Retina (tissue), 1 donor: ENCODE measurements around the gene AHNAK2.

ENCODE experiments used
- DNase-seq: peaks from one replicate; pipeline ENCODE4 v3.0.0-alpha.2; 2016

AHNAK2 gene

DNA sequence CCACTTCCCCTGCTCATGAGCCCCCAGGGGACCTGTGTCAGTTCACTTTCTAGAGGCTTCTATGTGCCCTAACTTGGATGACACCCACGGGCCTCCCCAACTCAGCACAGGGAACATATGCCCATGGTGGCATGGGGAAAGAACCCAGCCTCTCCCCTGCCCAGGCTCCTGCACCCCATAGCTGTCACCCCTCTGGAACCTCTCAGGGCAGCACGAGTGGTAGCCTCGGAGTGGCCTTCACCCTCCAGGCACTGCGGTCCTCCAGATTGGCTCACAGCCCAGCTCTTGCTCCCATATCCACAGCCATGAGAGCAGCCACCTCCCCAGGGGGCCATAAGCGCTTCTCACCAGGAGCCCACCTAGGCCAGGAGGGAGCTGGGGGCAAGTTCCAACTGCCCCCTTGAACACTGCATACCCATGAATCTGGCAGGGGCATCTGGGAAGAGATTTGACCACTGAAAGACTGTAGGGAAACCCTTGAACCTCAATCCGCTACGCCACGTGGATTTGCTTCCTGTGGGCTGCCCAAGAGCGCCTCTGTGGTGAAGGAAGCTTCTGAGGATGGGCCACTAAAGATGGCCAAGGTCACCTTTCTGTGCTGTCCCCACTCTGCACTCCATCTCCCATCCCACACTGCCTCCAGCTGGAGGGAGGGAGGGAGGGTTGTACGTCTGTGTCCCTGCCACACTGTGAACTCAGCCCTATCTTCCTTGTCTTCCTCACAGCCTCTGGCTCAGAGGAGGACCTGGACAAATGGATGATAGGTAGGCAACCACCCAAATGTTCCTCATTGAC is 41.6 kb downstream of the AHNAK2 start:
- no peak for DNase-seq

DNA sequence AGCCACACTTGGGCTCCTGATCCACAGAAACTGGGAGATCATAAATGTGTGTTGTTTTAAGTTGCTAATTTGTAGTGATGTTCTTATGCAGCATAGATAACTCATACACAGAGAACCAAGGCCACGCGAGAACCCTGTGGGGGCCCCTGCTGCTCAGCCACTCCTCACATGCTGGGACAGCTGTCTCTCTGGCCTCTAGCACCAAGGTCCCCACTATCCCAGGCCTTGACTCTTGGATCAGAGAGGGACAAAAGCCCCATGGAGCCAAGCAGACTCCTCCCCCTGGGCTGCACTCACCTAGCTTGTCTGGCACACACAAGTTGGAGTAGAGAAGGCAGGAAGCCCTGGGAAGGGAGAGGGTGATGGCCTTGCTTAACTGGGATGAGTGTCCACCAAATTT is 42.2 kb downstream of the AHNAK2 start:
- no peak for DNase-seq

DNA sequence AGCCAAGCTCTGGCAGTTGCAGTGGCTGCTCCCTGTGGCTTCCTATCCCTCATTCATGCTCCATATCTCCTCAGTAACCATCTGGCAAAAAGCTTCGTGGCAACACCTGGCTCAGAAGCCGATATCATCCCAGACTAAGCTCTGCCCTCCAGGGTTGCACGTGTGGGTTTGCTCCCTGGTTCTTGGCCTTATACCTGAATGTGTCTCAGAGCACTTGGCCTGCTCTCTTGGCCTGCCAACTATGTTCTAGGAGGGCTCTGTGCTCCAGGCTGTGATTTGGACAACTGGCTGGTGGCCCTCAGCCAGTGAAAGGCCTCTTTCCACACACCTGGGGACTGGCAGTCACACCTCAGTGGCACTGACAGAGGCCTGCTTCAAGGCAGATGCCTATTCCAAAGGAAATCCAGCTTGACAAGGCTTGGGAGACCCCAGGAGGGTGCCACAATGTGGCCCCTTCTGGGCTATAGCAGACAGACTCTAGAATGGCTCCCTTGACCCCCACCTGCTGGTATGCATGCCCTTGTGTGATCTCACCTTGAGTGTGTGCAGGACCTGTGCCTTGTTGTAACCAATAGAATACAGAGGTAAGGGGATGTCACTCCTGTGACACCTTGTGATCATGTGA is 43.0 kb downstream of the AHNAK2 start:
- DNase-seq, result no peak

DNA sequence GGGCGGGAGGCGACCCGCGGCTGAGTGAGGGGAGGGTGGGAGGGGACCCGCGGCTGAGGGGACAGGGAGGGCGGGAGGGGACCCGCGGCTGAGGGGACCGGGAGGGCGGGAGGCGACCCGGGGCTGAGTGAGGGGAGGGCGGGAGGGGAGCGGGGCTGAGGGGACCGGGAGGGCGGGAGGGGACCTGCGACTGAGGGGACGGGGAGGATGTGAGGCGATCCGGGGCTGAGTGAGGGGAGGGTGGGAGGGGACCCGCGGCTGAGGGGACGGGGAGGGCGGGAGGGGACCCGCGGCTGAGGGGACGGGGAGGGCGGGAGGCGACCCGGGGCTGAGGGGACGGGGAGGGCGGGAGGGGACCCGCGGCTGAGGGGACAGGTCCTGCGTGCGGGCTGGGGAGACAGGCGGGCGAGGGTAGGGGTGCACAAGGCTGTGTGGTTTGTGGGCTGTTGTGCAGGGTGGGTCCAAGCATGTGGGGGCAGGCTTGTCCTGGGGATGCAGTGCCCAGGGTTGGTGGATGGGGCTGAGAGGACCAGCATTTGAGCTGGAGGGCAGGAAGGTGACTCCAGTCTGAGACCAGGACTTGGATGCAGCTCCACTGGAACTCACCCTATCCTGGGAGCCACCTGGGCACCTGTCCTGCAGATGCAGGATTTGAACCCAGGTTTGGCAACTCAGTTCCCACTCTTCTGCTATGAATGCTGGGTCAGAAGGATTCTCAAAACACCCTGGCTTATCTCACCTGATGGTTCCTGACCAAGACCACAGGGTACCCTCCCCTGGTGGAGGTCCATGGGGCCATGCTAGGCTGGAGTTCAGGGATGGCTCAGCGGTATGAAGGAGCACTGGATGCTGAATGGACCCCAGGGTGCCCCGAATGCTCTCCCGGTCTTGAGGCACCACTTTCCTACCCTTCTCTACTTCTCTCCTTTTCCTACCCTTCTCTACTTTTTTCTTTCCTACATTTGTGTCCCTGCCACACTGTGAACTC is 44.1 kb downstream of the AHNAK2 start:
- peak; percentile 29 for DNase-seq

DNA sequence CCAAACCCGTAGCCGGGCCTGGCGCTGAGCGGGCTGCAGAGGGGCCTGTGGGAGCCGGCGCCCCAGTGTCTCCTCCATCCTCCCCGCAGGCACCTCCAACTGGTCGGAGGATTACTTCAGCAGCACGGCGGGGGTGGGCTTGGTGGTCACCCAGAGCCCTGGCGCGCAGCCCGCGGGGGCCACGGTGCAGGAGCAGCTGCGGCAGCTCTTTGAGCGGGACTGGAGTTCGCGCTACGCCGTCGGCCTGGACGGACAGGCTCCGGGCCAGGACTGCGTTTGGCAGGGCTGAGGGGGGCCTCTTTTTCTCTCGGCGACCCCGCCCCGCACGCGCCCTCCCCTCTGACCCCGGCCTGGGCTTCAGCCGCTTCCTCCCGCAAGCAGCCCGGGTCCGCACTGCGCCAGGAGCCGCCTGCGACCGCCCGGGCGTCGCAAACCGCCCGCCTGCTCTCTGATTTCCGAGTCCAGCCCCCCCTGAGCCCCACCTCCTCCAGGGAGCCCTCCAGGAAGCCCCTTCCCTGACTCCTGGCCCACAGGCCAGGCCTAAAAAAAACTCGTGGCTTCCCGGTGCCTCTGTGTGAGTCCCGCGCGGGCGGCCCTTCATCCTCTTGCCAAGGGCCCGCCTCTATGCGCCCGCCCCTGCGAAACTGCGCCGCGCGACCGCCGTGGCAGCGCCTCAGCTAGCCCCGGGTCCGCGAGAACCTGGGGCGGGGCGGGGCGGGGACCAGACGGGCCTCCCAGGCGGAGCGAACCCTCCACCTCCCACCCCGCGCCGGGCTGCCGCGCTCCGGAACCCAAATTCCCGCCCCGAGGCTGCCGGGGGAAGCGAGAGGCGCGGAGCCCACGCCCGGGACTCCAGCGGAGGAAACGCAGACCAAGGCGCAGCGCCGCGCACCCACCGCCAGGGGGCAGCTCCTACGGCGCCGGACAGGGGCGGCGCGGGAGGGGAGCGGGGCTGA is 45.2 kb downstream of the AHNAK2 start:
- peak; percentile 90 for DNase-seq

DNA sequence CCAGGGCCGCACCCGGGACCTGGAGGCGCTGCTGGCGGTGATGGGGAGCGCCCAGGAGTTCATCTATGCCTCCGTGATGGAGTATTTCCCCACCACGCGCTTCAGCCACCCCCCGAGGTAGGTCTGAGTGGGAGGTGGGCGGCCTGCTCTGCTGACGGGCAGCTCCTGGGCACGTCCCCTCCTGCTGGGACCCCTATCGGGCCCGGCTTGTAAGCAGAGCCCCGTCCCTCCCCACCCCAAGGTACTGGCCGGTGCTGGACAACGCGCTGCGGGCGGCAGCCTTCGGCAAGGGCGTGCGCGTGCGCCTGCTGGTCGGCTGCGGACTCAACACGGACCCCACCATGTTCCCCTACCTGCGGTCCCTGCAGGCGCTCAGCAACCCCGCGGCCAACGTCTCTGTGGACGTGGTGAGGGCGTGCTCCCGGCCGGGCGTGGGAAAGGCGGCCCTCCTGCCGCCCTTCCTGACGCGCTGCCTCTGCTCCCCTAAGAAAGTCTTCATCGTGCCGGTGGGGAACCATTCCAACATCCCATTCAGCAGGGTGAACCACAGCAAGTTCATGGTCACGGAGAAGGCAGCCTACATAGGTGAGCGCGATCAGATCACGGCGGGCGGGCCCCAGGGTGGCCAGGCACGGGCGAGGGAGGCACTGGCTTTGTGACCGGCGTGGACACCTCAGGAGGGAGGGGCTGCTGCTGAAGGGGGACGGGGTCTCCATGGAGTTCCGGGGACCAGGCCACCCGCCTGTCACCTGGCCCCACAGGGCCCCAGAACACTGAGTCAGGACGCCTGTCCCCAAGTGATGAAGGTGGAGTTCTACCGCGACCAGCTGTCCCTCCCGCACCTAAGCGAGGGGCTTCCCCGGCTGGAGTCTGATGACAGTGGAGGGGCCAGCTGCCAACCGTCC is 46.2 kb downstream of the AHNAK2 start:
- peak; percentile 71 for DNase-seq

DNA sequence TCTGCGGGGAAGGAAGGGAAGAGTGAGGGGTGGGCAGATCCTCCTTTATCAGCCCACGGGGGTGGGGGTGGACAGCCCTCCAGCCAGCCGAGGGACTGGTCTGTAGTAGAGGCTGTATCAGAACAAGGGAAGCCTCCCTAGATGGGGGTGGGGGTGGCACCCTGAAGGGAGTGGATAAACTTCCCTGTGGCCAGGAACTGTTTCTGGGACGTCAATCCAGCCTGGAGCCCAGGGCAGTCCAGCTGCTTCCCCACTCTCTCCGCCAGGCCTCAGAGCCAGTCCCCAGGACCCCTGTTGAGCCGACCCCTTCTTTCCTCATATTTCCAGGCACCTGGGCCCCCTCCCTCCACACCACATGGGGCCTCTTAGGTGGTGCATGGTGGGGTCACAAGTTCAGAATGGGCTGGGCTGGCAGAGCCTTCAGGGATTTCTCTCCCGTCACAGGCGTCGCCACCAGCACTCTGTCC is 46.8 kb downstream of the AHNAK2 start:
- DNase-seq, result peak; percentile 63

DNA sequence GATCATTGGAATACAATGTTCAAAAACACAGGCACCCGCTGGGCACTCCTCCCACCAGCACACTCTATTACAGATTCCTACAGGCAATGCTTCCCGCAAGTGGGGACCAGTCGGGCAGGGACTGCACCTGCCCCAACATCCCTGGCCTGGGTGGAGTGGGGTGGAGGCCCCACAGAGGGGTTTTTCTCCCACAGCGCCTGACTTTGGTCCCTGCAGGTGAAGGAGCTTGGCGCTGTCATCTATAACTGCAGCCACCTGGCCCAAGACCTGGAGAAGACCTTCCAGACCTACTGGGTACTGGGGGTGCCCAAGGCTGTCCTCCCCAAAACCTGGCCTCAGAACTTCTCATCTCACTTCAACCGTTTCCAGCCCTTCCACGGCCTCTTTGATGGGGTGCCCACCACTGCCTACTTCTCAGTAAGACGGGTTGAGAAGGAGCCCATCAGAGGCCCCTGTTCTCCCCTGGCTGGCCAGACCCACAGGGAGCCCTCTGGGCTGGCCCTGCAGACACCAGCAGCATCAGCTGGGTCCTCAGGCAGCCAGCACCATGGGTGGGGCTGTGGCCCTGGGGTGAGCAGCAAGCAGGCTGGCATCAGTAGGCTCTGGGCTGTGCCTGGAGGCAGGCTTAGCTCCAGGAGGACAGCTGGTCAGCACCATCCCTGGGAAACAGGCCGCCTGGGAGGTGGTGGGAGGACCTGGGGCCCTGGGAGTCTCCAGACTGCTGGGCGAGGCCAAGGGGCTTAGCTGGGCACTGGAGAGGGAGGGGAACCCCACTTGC is 47.5 kb downstream of the AHNAK2 start:
- DNase-seq, result peak; percentile 54

DNA sequence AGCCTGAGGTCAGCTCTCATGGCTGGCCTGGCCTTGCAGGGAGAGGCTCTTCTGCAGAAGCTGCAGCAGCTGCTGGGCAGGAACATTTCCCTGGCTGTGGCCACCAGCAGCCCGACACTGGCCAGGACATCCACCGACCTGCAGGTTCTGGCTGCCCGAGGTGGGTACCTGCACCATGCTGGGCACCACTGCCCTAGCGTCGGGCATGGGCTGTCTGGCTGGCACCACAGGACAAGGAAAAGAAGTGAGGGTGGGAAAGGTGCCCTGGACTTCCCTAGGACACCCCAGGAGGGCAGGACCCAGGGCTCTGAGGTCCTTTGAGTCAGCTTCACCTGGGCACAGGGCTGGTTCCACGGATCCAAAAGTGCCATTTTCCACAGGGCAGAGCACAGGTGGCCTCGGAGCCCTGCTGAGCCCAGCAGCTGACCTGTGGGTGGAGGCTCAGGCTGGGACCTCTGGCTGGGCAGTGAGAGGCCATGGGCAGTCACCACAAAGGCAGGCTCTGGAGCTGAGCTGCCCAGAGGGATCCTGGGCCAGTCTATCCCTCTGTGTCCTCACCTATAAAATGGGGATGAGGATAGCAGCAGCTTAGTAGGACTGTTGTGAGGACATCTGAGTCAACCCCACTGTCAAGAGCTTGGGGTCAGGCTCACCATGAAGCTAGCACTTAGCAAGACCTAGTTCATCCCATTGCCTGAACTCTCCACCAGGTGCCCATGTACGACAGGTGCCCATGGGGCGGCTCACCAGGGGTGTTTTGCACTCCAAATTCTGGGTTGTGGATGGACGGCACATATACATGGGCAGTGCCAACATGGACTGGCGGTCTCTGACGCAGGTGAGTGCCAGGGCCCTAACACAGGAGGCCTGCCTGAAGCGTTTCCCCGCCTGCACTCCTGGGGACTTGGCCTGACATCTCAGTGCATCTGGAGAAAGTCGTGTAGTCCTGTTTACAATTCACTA is 48.6 kb downstream of the AHNAK2 start:
- DNase-seq, result no peak

DNA sequence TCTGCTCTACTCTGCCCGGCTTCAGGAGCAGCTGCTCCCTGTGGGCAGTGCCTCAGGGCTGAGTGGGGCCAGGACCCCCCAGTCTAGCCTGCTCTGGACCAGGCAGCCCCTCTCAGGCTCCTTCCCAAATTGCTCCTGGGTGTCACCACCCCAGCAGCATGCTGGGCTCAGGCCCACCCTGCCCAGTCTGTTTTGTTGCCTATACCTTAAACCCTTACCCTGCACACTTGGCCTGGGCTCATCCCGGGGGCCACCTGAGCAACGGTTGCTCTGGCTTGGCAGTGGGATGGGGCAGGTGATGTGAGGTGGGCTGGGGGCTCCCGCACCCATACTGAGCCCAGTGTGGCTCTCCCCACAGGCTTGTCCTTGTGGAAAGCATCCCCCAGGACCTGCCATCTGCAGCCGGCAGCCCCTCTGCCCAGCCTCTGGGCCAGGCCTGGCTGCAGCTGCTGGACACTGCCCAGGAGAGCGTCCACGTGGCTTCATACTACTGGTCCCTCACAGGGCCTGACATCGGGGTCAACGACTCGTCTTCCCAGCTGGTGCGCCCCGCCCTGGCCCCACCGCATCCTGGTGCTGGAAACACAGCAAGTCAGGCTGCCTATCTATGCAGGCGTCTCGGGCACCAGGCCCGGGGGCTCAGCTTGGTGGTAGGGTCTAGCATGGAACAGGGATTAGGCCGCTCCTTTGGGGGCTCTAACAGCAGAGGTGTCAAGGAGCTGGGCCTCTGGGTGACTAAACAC is 49.6 kb downstream of the AHNAK2 start:
- peak; percentile 14 for DNase-seq

DNA sequence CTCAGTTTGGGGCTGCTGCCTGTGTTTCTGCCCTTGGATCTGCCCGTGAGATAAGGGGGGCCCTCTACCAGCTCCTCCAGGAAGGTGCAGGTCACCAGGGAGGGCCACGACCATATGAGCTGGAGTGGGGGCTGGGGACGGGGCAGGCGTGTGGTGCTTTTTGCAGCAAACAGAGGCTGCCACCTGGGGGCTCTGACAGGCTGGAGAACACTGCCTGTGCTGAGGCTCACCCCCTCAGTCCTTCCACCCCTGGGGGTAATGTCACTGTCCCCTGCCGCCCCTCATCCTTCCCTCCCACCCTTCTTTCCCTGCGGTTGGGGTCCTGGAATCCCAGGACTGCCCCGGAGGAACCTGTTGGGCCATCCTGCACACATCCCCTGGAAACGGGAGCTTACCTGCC is 50.3 kb downstream of the AHNAK2 start:
- no peak for DNase-seq

DNA sequence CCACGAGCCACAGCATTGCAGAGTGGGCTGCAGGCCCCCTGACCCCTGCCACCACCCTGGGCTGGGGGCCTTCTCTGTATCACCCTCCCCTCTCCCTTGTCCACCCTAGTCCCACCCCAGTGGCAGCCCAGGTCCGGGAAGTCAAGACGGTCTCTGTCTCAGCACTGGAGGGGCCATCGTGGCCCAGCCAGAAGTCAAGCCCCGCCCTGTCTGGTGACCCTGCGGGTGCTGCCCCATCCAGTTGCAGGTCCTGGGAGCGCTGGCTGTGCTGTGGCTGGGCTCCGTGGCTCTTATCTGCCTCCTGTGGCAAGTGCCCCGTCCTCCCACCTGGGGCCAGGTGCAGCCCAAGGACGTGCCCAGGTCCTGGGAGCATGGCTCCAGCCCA is 50.8 kb downstream of the AHNAK2 start:
- no peak for DNase-seq

DNA sequence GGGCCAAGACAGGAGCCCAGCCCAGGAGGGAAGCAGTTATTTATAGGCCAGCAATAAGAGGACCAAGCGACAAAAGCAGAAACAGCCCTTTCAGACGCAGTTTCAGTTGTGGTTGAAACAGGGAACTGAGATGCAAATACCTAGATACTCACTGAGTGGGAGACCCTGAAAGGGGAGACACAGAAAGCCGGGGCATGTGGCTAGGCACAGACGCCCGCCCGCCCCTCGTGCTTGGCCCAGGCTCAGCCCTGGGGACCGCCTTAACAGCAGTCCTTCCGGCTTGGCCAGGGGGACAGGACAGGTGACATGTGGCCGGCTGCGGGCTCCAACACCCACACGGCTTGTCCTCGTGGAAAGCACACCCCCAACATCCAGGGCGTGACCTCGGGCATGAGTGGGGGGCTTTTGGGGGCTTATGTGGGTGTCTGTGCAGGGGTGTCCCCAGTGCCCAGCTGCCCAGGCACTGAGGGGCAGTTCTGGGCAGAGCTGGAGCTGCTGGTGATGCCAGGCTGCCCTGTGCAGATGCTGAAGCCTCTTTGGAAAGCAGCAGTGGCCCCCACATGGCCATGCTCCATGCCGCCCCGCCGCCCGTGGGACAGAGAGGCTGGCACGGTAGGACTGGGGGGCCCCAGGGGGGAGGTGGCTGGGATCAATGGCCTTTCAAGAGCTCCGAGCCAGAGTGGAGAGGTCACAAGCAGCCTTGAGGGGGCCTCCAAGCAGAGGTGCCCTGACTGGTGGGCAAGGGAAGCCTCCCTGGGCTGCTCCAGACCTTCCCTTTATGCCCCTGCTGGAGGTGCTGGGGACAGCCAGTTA is 51.3 kb downstream of the AHNAK2 start:
- no peak for DNase-seq

DNA sequence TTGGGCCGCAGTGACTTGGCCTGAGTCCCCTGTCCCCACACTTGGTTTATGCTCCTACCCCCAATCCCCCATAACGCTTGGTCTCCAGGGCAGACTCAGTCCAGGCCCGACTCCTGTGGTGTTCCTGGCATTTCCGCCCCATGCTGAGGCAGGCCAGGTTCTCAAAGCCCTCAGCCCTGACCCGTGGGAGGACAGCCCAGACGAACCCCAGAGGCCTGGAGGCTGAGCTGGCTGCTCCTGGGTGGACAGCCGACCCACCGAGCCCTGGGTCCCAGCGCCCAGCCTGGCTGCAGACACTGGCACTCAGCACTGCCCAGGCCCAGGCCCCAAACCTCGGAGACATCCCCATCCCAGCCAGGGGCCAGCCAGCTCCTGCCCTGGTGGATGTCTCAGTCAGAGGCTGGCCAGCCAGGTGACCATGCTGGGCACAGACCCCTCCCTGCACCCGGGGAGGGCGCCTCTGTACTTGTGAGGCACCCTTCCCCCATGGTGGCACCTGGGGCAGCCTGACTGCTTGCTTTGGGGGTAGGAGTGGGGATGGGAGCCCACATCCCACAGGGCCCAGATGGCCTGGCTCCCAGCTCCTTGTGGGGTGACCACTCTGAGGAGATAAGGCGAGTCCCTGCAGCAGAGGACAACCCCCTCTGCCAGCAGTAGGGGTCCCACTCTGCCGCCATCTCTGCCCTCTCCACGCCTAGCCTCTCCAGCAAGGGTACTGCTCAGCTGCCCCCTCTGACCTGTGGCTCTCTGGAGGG is 52.1 kb downstream of the AHNAK2 start:
- DNase-seq, result no peak

DNA sequence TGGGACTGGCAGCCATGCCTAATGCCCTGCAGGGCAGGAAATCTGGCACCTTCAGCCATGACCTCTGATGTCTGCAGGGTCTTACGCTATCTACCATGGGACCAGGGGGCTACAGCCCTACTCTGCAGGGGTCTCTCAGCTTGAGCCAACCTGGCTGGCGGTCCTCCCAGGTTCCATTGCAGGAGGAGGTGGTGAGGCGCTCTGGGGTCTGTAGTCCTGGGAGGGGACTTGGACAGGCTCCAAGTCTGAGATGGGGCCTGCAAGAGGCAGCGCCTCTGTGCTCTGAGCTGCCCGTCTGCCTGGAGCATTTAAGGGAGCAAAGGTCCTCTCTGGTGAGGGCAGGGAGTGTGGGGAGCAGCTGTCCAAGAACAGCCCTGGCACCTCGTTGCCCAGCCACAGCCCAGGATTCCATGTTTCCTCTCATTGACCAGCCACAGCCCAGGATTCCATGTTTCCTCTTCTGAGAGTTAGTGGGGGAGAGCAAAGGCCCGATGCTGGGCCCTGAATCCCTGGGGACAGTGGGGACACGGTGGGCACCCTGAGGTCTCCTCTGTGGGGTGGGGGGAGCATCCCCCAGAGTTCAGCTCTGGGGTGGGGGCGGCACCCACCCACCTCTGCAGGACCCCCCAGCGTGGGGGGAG is 52.8 kb downstream of the AHNAK2 start:
- no peak for DNase-seq
